WI38 (cell line): ENCODE results near the gene CLCN4.

ENCODE experiments used
- H3K4me3 ChIP-seq: 2 replicates; pipeline ENCODE4 v1.5.1; 2011; ENCODE audit warnings: low read depth, mild to moderate bottlenecking, control low read depth, low read length
- CTCF ChIP-seq: IDR thresholded peaks from 2 replicates; pipeline ENCODE4 v1.5.1; 2012; ENCODE audit warnings: low read depth, mild to moderate bottlenecking, control low read depth, low read length

Gene CLCN4

GRCh38 chrX:10140264-10140663, 16.5 kb upstream of the CLCN4 start:
- no peak for TF ChIP-seq CTCF
- H3K4me3 ChIP-seq = no peak overlapping the region

- no peak overlapping the region for H3K4me3 ChIP-seq
- no peak for TF ChIP-seq CTCF
Observed at GRCh38 chrX:10142041-10142599, 14.7 kb upstream of the CLCN4 start.

- TF ChIP-seq CTCF = no peak
- H3K4me3 ChIP-seq = no peak overlapping the region
Observed at GRCh38 chrX:10143071-10143983, 13.4 kb upstream of the CLCN4 start.

- H3K4me3 ChIP-seq = no peak overlapping the region
- no peak for TF ChIP-seq CTCF
Observed at GRCh38 chrX:10146346-10146745, 10.4 kb upstream of the CLCN4 start.

- no peak overlapping the region for H3K4me3 ChIP-seq
- TF ChIP-seq CTCF = no peak
Observed at GRCh38 chrX:10152086-10152485, 4.7 kb upstream of the CLCN4 start.

- no peak for TF ChIP-seq CTCF
- no peak overlapping the region for H3K4me3 ChIP-seq
Observed at GRCh38 chrX:10155137-10155536, 1.6 kb upstream of the CLCN4 start.

DNA sequence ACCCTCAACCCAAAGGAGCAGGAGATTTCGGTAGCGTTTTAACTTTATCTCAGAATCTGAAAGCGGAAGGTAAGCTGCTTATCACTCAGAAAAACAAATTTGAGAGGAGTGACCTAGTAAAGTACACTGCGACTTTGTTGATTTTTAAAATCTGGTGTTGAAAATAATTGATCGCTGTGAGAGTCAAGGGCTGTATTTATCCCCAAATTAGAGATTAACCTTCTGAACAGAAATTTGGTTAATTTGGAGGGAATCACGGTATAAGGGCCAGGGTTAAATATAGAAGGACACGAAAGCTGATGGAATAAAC, 212 bp downstream of the CLCN4 start:
- TF ChIP-seq CTCF = no peak
- peak overlapping the region; percentile 47 for H3K4me3 ChIP-seq
